CD4-positive, alpha-beta memory T cell (primary cell): ENCODE results near the gene FREY1. TPM values are rescaled to one million over a fixed set of nuclear protein-coding genes. Genes with fewer than 3 reads are reported as not detected.
"Not testable (repeated sequence)": the region's sequence is repeated elsewhere in the genome, so short reads cannot be mapped to it uniquely, and the experiment has no call there.

Experiments
- CTCF ChIA-PET: fragments of 350-600 bp; sonication (Branson Sonifier 250); formaldehyde crosslinking; loops from one replicate; lab custom pipeline; 2021; ENCODE audit warnings: inconsistent platforms; ENCODE audit not compliant: partially characterized antibody; lab: Charles Lee
- POLR2A ChIA-PET: fragments of 350-600 bp; sonication (Branson Sonifier 250); formaldehyde crosslinking; loops from one replicate; lab custom pipeline; 2021; ENCODE audit not compliant: partially characterized antibody; lab: Charles Lee
- DNase-seq, 5 donors: peaks; one replicate each; pipeline versions ENCODE4 v3.0.0 to v3.0.0-alpha.2; 2020 to 2022; ENCODE audit warnings: mixed read lengths in 1 of 5
- H3K27ac ChIP-seq: one replicate; pipeline ENCODE4 v1.7.0; 2013; ENCODE audit warnings: low read depth, low read length
- H3K27me3 ChIP-seq: 2 replicates; pipeline ENCODE4 v1.7.0; 2013; ENCODE audit warnings: mild to moderate bottlenecking, low read length, moderate library complexity; ENCODE audit not compliant: insufficient read depth
- H3K36me3 ChIP-seq: 2 replicates; pipeline ENCODE4 v1.7.0; 2013; ENCODE audit warnings: mild to moderate bottlenecking, low read length, moderate library complexity; ENCODE audit not compliant: insufficient read depth
- H3K4me1 ChIP-seq: 2 replicates; pipeline ENCODE4 v1.7.0; 2013; ENCODE audit warnings: mild to moderate bottlenecking, low read length, moderate library complexity; ENCODE audit not compliant: insufficient read depth
- H3K4me3 ChIP-seq, 2 donors: one replicate each; pipeline ENCODE4 v1.7.0; 2013; ENCODE audit warnings: low read length in 2 of 2, mild to moderate bottlenecking in 1 of 2
- H3K9me3 ChIP-seq, 2 donors: one replicate each; pipeline ENCODE4 v1.7.0; 2013; ENCODE audit warnings: low read length in 2 of 2, control low read depth in 1 of 2; ENCODE audit not compliant: control insufficient read depth in 1 of 2
- H3K27ac Mint-ChIP-seq, 7 donors: one replicate each; pipeline ENCODE4 v1.8.0; 2020 to 2021; ENCODE audit warnings: mixed read lengths in 7 of 7, mild to moderate bottlenecking in 6 of 7, inconsistent platforms in 3 of 7, moderate library complexity in 3 of 7
- H3K27me3 Mint-ChIP-seq, 2 donors: one replicate each; pipeline ENCODE4 v1.8.0; 2020 to 2021; ENCODE audit warnings: mixed read lengths in 2 of 2
- H3K36me3 Mint-ChIP-seq, 2 donors: one replicate each; pipeline ENCODE4 v1.8.0; 2020 to 2021; ENCODE audit warnings: mixed read lengths in 2 of 2, inconsistent platforms in 1 of 2, mild to moderate bottlenecking in 1 of 2
- H3K4me1 Mint-ChIP-seq, 4 donors: one replicate each; pipeline ENCODE4 v1.8.0; 2020 to 2021; ENCODE audit warnings: mixed read lengths in 4 of 4, mild to moderate bottlenecking in 1 of 4
- H3K4me3 Mint-ChIP-seq, 8 donors: one replicate each; pipeline ENCODE4 v1.8.0; 2020 to 2021; ENCODE audit warnings: mixed read lengths in 8 of 8, mild to moderate bottlenecking in 7 of 8, moderate library complexity in 6 of 8, inconsistent platforms in 3 of 8
- H3K9me3 Mint-ChIP-seq, 8 donors: one replicate each; pipeline ENCODE4 v1.8.0; 2020 to 2021; ENCODE audit warnings: mixed read lengths in 8 of 8, mild to moderate bottlenecking in 5 of 8, inconsistent platforms in 3 of 8, moderate library complexity in 1 of 8
- intact Hi-C: fragments of 100-400 bp; cut with micrococcal nuclease; formaldehyde crosslinking; loops from one replicate; pipeline ENCODE4 v1.15.1; 2023
- polyA plus RNA-seq, 2 donors: library from polyadenylated mRNA; unstranded; fragments of 300-500 nt; fragmentation: Illumina TruSeq; gene quantifications; one replicate each; pipeline ENCODE4 v1.2.3, GENCODE V29; 2021
- total RNA-seq, 2 experiments: library from RNA; stranded (reverse); gene quantifications; one replicate each; pipeline ENCODE4 v1.2.3, GENCODE V29; 2021

FREY1 gene
- total and polyA plus RNA-seq, 4 experiments from 2014 or later, result 4.5 to 4.8 TPM; not detected in 2

- POLR2A ChIA-PET, result interaction anchor here (0.8 to 1.5 kb wide), 2 partner anchors 16 to 29 kb away, joined by 4 to 8 read pairs; partner anchors contain the start of gene PEX16
- peaks cover 0 to 14% (median under 1%) of the 10 kb centered on the region in 4 donors for H3K4me1 Mint-ChIP-seq
- peak overlapping the region in 7 of 8 donors; percentile 26 to 71 (median 60) for H3K4me3 Mint-ChIP-seq
- H3K9me3 Mint-ChIP-seq, result no peaks in the 10 kb centered on the region
- Histone ChIP-seq H3K27me3 (peaks cover 17% of the 10 kb centered on the region), H3K27ac (no peak overlapping the region), H3K9me3 (no peaks in the 10 kb centered on the region), H3K4me1 (peaks cover 13% of the 10 kb centered on the region), H3K4me3 (no peak overlapping the region), H3K36me3 (no peaks in the 10 kb centered on the region)
- CTCF ChIA-PET, result no interaction called here
- H3K27ac Mint-ChIP-seq, result peak overlapping the region in 5 of 7 donors; percentile 11 to 68 (median 59)
- peak in 1 of 5 donors; percentile 24 for DNase-seq
- H3K27me3 Mint-ChIP-seq, result peaks cover 12 to 14% of the 10 kb centered on the region in 2 donors
- H3K36me3 Mint-ChIP-seq, result no peaks in the 10 kb centered on the region
- intact Hi-C loops, result no loop called here
Measured at GRCh38 chr11:45900916-45901617, 6.0 kb downstream of the FREY1 start.

GRCh38 chr11:45900175-45900800 is 6.8 kb downstream of the FREY1 start:
- H3K9me3 ChIP-seq, H3K27ac ChIP-seq, H3K36me3 Mint-ChIP-seq, H3K9me3 Mint-ChIP-seq, H3K4me3 ChIP-seq, CTCF ChIA-PET, intact Hi-C loops, H3K36me3 ChIP-seq: not testable (repeated sequence)
- Histone ChIP-seq H3K27me3 (peaks cover 17% of the 10 kb centered on the region), H3K4me1 (peaks cover 13% of the 10 kb centered on the region)
- Mint-ChIP-seq H3K27me3 (peaks cover 12 to 14% of the 10 kb centered on the region in 2 donors), H3K27ac (peak overlapping the region in 3 of 7 donors; percentile 11 to 67 (median 37)), H3K4me3 (peak overlapping the region; percentile 21 to 71 (median 58)), H3K4me1 (peaks cover 0 to 14% (median 0%) of the 10 kb centered on the region in 4 donors)
- POLR2A ChIA-PET, result interaction anchor here (0.8 to 1.5 kb wide), 2 partner anchors 17 to 29 kb away, joined by 4 to 8 read pairs; partner anchors contain the start of gene PEX16
- peak in 1 of 5 donors; percentile 17 for DNase-seq

- peaks cover 0 to 3% (median 0%) of the 10 kb centered on the region in 8 donors for H3K9me3 Mint-ChIP-seq
- peak overlapping the region; percentile 48 to 81 (median 71) for H3K4me3 Mint-ChIP-seq
- POLR2A ChIA-PET, result interaction anchor here (1.2 kb wide), 1 partner anchor 18 kb away, joined by 3 read pairs; the partner anchor contains the start of gene PEX16
- peaks cover 13% of the 10 kb centered on the region for H3K4me1 ChIP-seq
- no peaks in the 10 kb centered on the region for H3K36me3 ChIP-seq
- CTCF ChIA-PET, result no interaction called here
- intact Hi-C loops, result loop anchor here (2.0 kb wide), 1 partner anchor 15 kb away; the partner anchor contains the start of gene MAPK8IP1
- H3K4me1 Mint-ChIP-seq, result peaks cover 0 to 14% (median 0%) of the 10 kb centered on the region in 4 donors
- peak overlapping the region in 1 of 2 donors; percentile 32 for H3K4me3 ChIP-seq
- peak overlapping the region; percentile 9 to 80 (median 32) for H3K27ac Mint-ChIP-seq
- H3K27me3 Mint-ChIP-seq, result peaks cover 19 to 20% of the 10 kb centered on the region in 2 donors
- H3K27ac ChIP-seq, result no peak overlapping the region
- H3K36me3 Mint-ChIP-seq, result no peaks in the 10 kb centered on the region
- DNase-seq, result peak; percentile 53 to 81 (median 59)
- no peaks in the 10 kb centered on the region for H3K9me3 ChIP-seq
- H3K27me3 ChIP-seq, result peaks cover 21% of the 10 kb centered on the region
Measured at GRCh38 chr11:45899448-45900174, 7.5 kb downstream of the FREY1 start.

DNA sequence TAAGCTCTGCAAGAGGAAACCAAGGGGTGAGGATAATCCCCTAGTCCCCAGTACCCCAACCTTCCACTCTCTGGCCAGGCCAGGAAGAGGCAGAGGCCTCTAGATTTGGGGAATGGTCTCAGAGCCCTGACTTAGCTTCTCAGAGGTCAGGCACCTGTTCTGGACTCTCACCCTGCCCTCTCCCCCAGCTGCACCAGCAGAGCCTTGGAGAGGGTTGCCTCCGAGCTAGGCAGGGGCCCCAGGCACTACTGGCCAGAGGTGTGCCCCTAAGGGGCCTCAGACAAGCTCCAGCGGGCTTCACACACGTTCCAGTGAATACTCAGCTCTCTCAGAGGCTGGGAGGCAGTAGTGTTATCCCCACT is 8.0 kb downstream of the FREY1 start:
- H3K9me3 ChIP-seq, result no peaks in the 10 kb centered on the region
- H3K4me1 ChIP-seq, result peaks cover 13% of the 10 kb centered on the region
- peak overlapping the region in 7 of 8 donors; percentile 58 to 81 (median 74) for H3K4me3 Mint-ChIP-seq
- DNase-seq, result no peak
- ChIA-PET CTCF (no interaction called here), POLR2A (interaction anchor here (1.2 kb wide), 1 partner anchor 19 kb away, joined by 3 read pairs; the partner anchor contains the start of gene PEX16)
- no peak overlapping the region for H3K27ac ChIP-seq
- peaks cover 0 to 3% (median 0%) of the 10 kb centered on the region in 8 donors for H3K9me3 Mint-ChIP-seq
- no peaks in the 10 kb centered on the region for H3K36me3 ChIP-seq
- H3K36me3 Mint-ChIP-seq, result no peaks in the 10 kb centered on the region
- H3K4me3 ChIP-seq, result peak overlapping the region in 1 of 2 donors; percentile 32
- H3K4me1 Mint-ChIP-seq, result peaks cover 0 to 14% (median 0%) of the 10 kb centered on the region in 4 donors
- intact Hi-C loops, result loop anchor here (2.0 kb wide), 1 partner anchor 14 kb away; the partner anchor contains the start of gene MAPK8IP1
- H3K27me3 ChIP-seq, result peaks cover 23% of the 10 kb centered on the region
- peaks cover 19 to 24% of the 10 kb centered on the region in 2 donors for H3K27me3 Mint-ChIP-seq
- H3K27ac Mint-ChIP-seq, result peak overlapping the region in 3 of 7 donors; percentile 28 to 80 (median 32)

DNA sequence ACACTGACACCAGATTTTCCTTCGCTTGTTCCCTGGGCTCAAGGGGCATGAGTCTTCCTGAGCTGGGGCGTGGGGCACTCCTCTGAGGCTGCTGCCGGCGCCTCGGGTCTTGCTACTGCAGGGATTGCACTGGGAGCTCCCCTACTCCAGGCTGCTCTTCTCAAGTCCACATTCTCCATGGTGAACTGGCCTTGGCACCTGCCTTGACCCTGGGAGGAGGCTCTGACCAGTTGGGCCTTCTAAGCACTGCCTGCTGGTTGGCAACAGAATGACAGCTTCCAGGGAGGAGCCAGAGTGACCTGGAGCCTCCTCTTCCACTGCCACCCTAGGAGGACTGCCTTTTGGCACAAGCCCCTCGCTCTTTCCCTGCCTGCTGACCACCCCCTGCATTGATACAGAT is 9.5 kb downstream of the FREY1 start:
- no peaks in the 10 kb centered on the region for H3K9me3 ChIP-seq
- ChIA-PET POLR2A (no interaction called here), CTCF (no interaction called here)
- no peak for DNase-seq
- H3K27ac Mint-ChIP-seq, result no peak overlapping the region
- H3K4me3 Mint-ChIP-seq, result no peak overlapping the region
- H3K36me3 ChIP-seq, result no peaks in the 10 kb centered on the region
- no peak overlapping the region for H3K27ac ChIP-seq
- peaks cover 0 to 14% (median 0%) of the 10 kb centered on the region in 4 donors for H3K4me1 Mint-ChIP-seq
- H3K4me3 ChIP-seq, result no peak overlapping the region
- H3K9me3 Mint-ChIP-seq, result peaks cover 0 to 3% (median 0%) of the 10 kb centered on the region in 8 donors
- H3K4me1 ChIP-seq, result peaks cover 13% of the 10 kb centered on the region
- intact Hi-C loops, result no loop called here
- H3K27me3 Mint-ChIP-seq, result peaks cover 19 to 29% of the 10 kb centered on the region in 2 donors
- H3K36me3 Mint-ChIP-seq, result no peaks in the 10 kb centered on the region
- H3K27me3 ChIP-seq, result peaks cover 23% of the 10 kb centered on the region

- H3K4me3 ChIP-seq, result no peak overlapping the region
- H3K36me3 ChIP-seq, result no peaks in the 10 kb centered on the region
- H3K36me3 Mint-ChIP-seq, result no peaks in the 10 kb centered on the region
- H3K27ac ChIP-seq, result no peak overlapping the region
- ChIA-PET POLR2A (no interaction called here), CTCF (interaction anchor here (0.6 kb wide), 1 partner anchor 1092 kb away, joined by 3 read pairs; no protein-coding TSS in a partner anchor)
- peaks cover 0 to 14% (median 0%) of the 10 kb centered on the region in 4 donors for H3K4me1 Mint-ChIP-seq
- peak overlapping the region in 1 of 8 donors; percentile 8 for H3K4me3 Mint-ChIP-seq
- peak in 1 of 5 donors; percentile 9 for DNase-seq
- peaks cover 19 to 32% of the 10 kb centered on the region in 2 donors for H3K27me3 Mint-ChIP-seq
- peaks cover 13% of the 10 kb centered on the region for H3K4me1 ChIP-seq
- no peaks in the 10 kb centered on the region for H3K9me3 ChIP-seq
- H3K27me3 ChIP-seq, result peaks cover 23% of the 10 kb centered on the region
- peaks cover 0 to 3% (median 0%) of the 10 kb centered on the region in 8 donors for H3K9me3 Mint-ChIP-seq
- H3K27ac Mint-ChIP-seq, result no peak overlapping the region
- intact Hi-C loops, result no loop called here
Measured at GRCh38 chr11:45896422-45896984, 10.6 kb downstream of the FREY1 start.
